Esophagus muscularis mucosa (tissue), 4 donors: ENCODE data around the gene NKD2.

Source experiments
- CTCF ChIP-seq, 3 experiments: fragments of 200-600 bp in 2 of 3; fragments of 450-650 bp in 1 of 3; sonication (generic) in 2 of 3; IDR thresholded peaks; one replicate each; pipeline ENCODE4 v1.5.1; 2017 to 2019; ENCODE audit warnings: antibody characterized with exemption in 3 of 3, mild to moderate bottlenecking in 2 of 3, moderate library complexity in 1 of 3
- EP300 ChIP-seq: sonication (generic); formaldehyde crosslinking; IDR thresholded peaks from one replicate; pipeline ENCODE4 v1.6.1; 2017; ENCODE audit warnings: antibody characterized with exemption
- POLR2A ChIP-seq: fragments of 450-650 bp; IDR thresholded peaks from one replicate; pipeline ENCODE4 v1.6.1; 2017; ENCODE audit warnings: antibody characterized with exemption, moderate library complexity, mild to moderate bottlenecking, low read depth
- POLR2AphosphoS5 ChIP-seq, 2 donors: sonication (generic); formaldehyde crosslinking; IDR thresholded peaks; one replicate each; pipeline ENCODE4 v1.6.1; 2017; ENCODE audit warnings: antibody characterized with exemption in 2 of 2

- TF ChIP-seq CTCF (IDR thresholded peaks at IDR 0.05) (no peak), EP300 (no peak), POLR2A (no peak), POLR2AphosphoS5 (IDR thresholded peaks at IDR 0.05) (no peak)
Measured at GRCh38 chr5:1062761-1063568, 54.4 kb downstream of the NKD2 start.
